Transverse colon (tissue), 4 donors: Measurements from ENCODE around the gene LAPTM5.

Source experiments
- CTCF ChIP-seq, 5 experiments: fragments of 200-600 bp in 3 of 5; fragments of 450-650 bp in 2 of 5; sonication (generic) in 3 of 5; IDR thresholded peaks; 1 replicate in 2 of 5; 2 replicates in 3 of 5; pipeline ENCODE4 v1.5.1; 2016 to 2017; ENCODE audit warnings: antibody characterized with exemption in 5 of 5, inconsistent platforms in 3 of 5, mild to moderate bottlenecking in 2 of 5, moderate library complexity in 1 of 5
- POLR2AphosphoS5 ChIP-seq, 3 donors: sonication (generic); formaldehyde crosslinking; IDR thresholded peaks; one replicate each; pipeline ENCODE4 v1.6.1; 2016; ENCODE audit warnings: antibody characterized with exemption in 3 of 3

- no peak for TF ChIP-seq CTCF (IDR thresholded peaks at IDR 0.05)
- no peak for TF ChIP-seq POLR2AphosphoS5 (IDR thresholded peaks at IDR 0.05)
Observed at GRCh38 chr1:30805304-30806003, 47.9 kb upstream of the LAPTM5 start.
